Measurements from ENCODE around the gene NDST3.

GRCh38 chr4:118173126-118173525 is 138.8 kb downstream of the NDST3 start:
- TF ChIP-seq CTCF (IDR thresholded peaks at IDR 0.05; ENCODE audit: low read depth, low read length, poor library complexity, severe bottlenecking) (no peak), EZH2phosphoT487 (IDR thresholded peaks at IDR 0.05; ENCODE audit: borderline replicate concordance, low read length) (no peak)
